LNCAP (cell line): ENCODE results near the gene PTGS1.

ENCODE experiments used
- TF ChIP-seq, protein P1 (sequence below): fragments of 450-650 bp; IDR thresholded peaks from 2 replicates; pipeline ENCODE4 v1.5.1; 2017; ENCODE audit warnings: mild to moderate bottlenecking

Gene PTGS1

DNA sequence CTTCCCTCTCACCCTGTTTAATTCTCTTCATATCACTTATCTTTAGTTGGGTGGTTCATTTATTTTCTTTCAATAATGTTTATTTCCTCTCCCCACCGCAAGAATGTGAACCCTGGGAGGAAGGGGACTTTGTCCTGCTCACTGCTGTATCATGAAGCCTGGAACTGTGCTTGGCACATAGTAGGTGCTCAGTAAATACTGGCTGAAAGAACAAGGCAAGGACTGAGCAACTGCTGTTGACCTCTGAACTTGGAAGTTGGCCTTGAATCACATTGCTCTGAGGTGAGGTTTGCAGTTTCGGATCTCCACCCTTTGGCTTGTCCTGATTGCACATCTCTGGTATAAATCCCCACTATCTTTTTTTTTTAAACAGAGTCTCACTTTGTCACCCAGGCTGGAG, 22.0 kb upstream of the PTGS1 start:
- TF ChIP-seq, protein P1, sequence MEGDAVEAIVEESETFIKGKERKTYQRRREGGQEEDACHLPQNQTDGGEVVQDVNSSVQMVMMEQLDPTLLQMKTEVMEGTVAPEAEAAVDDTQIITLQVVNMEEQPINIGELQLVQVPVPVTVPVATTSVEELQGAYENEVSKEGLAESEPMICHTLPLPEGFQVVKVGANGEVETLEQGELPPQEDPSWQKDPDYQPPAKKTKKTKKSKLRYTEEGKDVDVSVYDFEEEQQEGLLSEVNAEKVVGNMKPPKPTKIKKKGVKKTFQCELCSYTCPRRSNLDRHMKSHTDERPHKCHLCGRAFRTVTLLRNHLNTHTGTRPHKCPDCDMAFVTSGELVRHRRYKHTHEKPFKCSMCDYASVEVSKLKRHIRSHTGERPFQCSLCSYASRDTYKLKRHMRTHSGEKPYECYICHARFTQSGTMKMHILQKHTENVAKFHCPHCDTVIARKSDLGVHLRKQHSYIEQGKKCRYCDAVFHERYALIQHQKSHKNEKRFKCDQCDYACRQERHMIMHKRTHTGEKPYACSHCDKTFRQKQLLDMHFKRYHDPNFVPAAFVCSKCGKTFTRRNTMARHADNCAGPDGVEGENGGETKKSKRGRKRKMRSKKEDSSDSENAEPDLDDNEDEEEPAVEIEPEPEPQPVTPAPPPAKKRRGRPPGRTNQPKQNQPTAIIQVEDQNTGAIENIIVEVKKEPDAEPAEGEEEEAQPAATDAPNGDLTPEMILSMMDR: no peak

DNA sequence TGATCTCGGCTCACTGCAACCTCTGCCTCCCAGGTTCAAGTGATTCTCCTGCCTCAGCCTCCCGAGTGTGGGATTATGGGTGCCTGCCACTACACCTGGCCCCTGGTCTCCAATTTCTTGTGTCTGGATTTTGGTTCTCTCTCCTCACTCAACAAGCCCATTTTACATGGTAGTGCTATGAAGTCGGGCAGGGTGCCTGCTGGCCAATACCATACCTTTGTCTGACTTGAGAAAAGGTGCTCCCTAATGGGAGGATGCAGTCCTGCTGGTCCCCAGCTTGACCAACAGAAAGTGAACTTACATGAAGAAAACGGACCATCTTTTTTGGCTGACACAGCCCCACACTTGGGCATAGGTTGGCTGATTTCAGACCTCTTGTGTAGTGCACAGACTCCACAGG, 21.6 kb upstream of the PTGS1 start:
- TF ChIP-seq, protein P1: no peak

GRCh38 chr9:122350577-122351355, 20.1 kb upstream of the PTGS1 start:
- TF ChIP-seq, protein P1: peak; percentile 91

GRCh38 chr9:122354536-122355199, 16.2 kb upstream of the PTGS1 start:
- TF ChIP-seq, protein P1: no peak

GRCh38 chr9:122355336-122355875, 15.4 kb upstream of the PTGS1 start:
- TF ChIP-seq, protein P1: no peak

GRCh38 chr9:122356627-122357026, 14.2 kb upstream of the PTGS1 start:
- TF ChIP-seq, protein P1: no peak

DNA sequence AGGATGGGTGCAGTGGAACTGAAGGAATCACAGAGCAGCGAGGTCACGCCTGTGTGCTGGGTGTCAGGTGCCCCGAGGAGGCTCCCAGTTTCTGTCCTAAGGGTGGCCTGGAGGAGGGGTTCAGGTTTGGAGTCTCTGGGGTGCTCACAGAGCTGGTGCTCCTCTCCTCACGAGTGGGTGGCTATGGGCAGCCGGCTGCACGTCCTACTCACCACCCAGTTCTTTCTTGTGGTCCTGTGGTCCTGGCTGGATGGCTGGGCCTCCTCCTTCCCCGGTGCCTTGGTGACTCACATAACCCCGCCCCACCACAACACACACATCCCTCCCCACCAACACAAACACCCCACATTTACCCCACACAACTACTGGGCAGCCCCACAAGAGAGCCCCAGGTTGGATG, 9.9 kb upstream of the PTGS1 start:
- TF ChIP-seq, protein P1: no peak
